GM20000 (cell line): ENCODE data around the gene SAA2.

Experiments used
- DNase-seq: peaks from one replicate; pipeline ENCODE4 v3.0.0; 2012; ENCODE audit warnings: low spot score
- CTCF ChIP-seq: IDR thresholded peaks from 2 replicates; pipeline ENCODE4 v1.5.1; 2012; ENCODE audit warnings: mild to moderate bottlenecking, control low read depth; ENCODE audit errors: extremely low read depth, missing control alignments

SAA2 gene

GRCh38 chr11:18225913-18226312 is 22.6 kb downstream of the SAA2 start:
- TF ChIP-seq CTCF, result no peak

GRCh38 chr11:18223591-18224387 is 24.7 kb downstream of the SAA2 start:
- DNase-seq, result no peak
- TF ChIP-seq CTCF, result no peak

More at GRCh38 chr11:18225913-18226312, 22.6 kb downstream of the SAA2 start:
- no peak for DNase-seq

GRCh38 chr11:18222814-18223421 is 25.6 kb downstream of the SAA2 start:
- no peak for TF ChIP-seq CTCF
- DNase-seq, result no peak

- no peak for TF ChIP-seq CTCF
- no peak for DNase-seq
Observed at GRCh38 chr11:18221274-18221876, 27.1 kb downstream of the SAA2 start.

GRCh38 chr11:18209058-18209457 is 39.4 kb downstream of the SAA2 start:
- TF ChIP-seq CTCF, result no peak
- no peak for DNase-seq

- TF ChIP-seq CTCF, result no peak
Observed at GRCh38 chr11:18204771-18205170, 43.7 kb downstream of the SAA2 start.

GRCh38 chr11:18204220-18204619 is 44.2 kb downstream of the SAA2 start:
- DNase-seq, result no peak
- TF ChIP-seq CTCF, result no peak

More at GRCh38 chr11:18204771-18205170, 43.7 kb downstream of the SAA2 start:
- DNase-seq, result no peak
